HepG2 (cell line): Measurements from ENCODE around the gene E2F1. TPM values are rescaled to one million over a fixed set of nuclear protein-coding genes. Genes with fewer than 3 reads are reported as not detected.

Source experiments
- AGO1 ChIP-seq: fragments of 200-400 bp; formaldehyde crosslinking; IDR thresholded peaks from 2 replicates; pipeline ENCODE4 v1.6.1; 2017; ENCODE audit warnings: mild to moderate bottlenecking, low read depth, low read length, moderate library complexity; ENCODE audit not compliant: poor library complexity, severe bottlenecking
- FOSL1 ChIP-seq: sonication (generic); formaldehyde crosslinking; IDR thresholded peaks from 2 replicates; pipeline ENCODE4 v1.9.0; 2021; ENCODE audit warnings: missing genetic modification reagents, borderline replicate concordance
- FOXA3 ChIP-seq: IDR thresholded peaks from 2 replicates; pipeline ENCODE4 v1.6.1; 2016; ENCODE audit warnings: missing genetic modification reagents, missing compliant biosample characterization
- GPBP1L1 ChIP-seq: sonication (generic); formaldehyde crosslinking; IDR thresholded peaks from 2 replicates; pipeline ENCODE4 v1.5.0; 2020; ENCODE audit warnings: mild to moderate bottlenecking, missing genetic modification reagents
- HOMEZ ChIP-seq: IDR thresholded peaks from 2 replicates; pipeline ENCODE4 v1.6.1; 2016; ENCODE audit warnings: low read depth
- PCBP2 ChIP-seq: fragments of 200-400 bp; formaldehyde crosslinking; optimal IDR thresholded peaks from 2 replicates; pipeline ENCODE3; 2018; ENCODE audit warnings: low read length, low read depth; ENCODE audit not compliant: poor library complexity, severe bottlenecking
- PHF21A ChIP-seq: sonication (generic); formaldehyde crosslinking; IDR thresholded peaks from 2 replicates; pipeline ENCODE4 v1.5.0; 2020; ENCODE audit warnings: mild to moderate bottlenecking, missing genetic modification reagents
- SNRNP70 ChIP-seq: fragments of 200-400 bp; formaldehyde crosslinking; IDR thresholded peaks from 2 replicates; pipeline ENCODE4 v1.6.1; 2017; ENCODE audit warnings: mild to moderate bottlenecking, low read depth, low read length, moderate library complexity
- SP5 ChIP-seq: IDR thresholded peaks from 2 replicates; pipeline ENCODE4 v1.6.1; 2016; ENCODE audit warnings: low read depth, borderline replicate concordance
- YEATS4 ChIP-seq: sonication (generic); formaldehyde crosslinking; IDR thresholded peaks from 2 replicates; pipeline ENCODE4 v1.4.0; 2020; ENCODE audit warnings: missing genetic modification reagents, borderline replicate concordance
- ZFX ChIP-seq: sonication (generic); formaldehyde crosslinking; IDR thresholded peaks from 2 replicates; pipeline ENCODE4 v1.4.0; 2020; ENCODE audit warnings: mild to moderate bottlenecking, low read depth, missing genetic modification reagents, moderate library complexity
- ZNF251 ChIP-seq: sonication (generic); formaldehyde crosslinking; IDR thresholded peaks from 2 replicates; pipeline ENCODE4 v1.9.0; 2021; ENCODE audit warnings: mild to moderate bottlenecking, missing genetic modification reagents
- ZNF460 ChIP-seq: sonication (generic); formaldehyde crosslinking; IDR thresholded peaks from 2 replicates; pipeline ENCODE4 v1.5.1; 2020; ENCODE audit warnings: missing genetic modification reagents, mild to moderate bottlenecking, borderline replicate concordance
- ZNF484 ChIP-seq: sonication (generic); formaldehyde crosslinking; IDR thresholded peaks from 2 replicates; pipeline ENCODE4 v1.5.1; 2020; ENCODE audit warnings: mild to moderate bottlenecking, low read depth, missing genetic modification reagents, borderline replicate concordance
- ZNF557 ChIP-seq: sonication (generic); formaldehyde crosslinking; IDR thresholded peaks from 2 replicates; pipeline ENCODE4 v1.4.0; 2020; ENCODE audit warnings: missing genetic modification reagents
- ZNF652 ChIP-seq: IDR thresholded peaks from 2 replicates; pipeline ENCODE4 v1.6.1; 2016; ENCODE audit warnings: low read depth, borderline replicate concordance
- ZNF776 ChIP-seq: sonication (generic); formaldehyde crosslinking; IDR thresholded peaks from 2 replicates; pipeline ENCODE4 v1.4.0; 2020; ENCODE audit warnings: mild to moderate bottlenecking, missing genetic modification reagents
- ZSCAN29 ChIP-seq: sonication (generic); formaldehyde crosslinking; conservative IDR thresholded peaks from 2 replicates; pipeline ENCODE4 v1.4.0; 2020; ENCODE audit warnings: mild to moderate bottlenecking, missing genetic modification reagents
- polyA plus RNA-seq, 8 experiments: library from polyadenylated mRNA; depleted of rRNA in 3 of 8; stranded (reverse) in 7 of 8; unstranded in 1 of 8; fragments of >200 nt; fragmentation: Illumina TruSeq in 4 of 8; extraction: Trizol in 4 of 8; gene quantifications; 2 replicates each; pipeline versions ENCODE4 v1.2.1 to v1.2.3, GENCODE V29; 2011 to 2016; ENCODE audit warnings: low read depth in 4 of 8, missing spikeins in 1 of 8, mixed read lengths in 1 of 8; ENCODE audit not compliant: insufficient read depth in 1 of 8
- total RNA-seq, 5 experiments: library from RNA; depleted of rRNA; stranded (reverse); fragments of >200 nt; fragmentation: Illumina TruSeq; extraction: Trizol; gene quantifications; 2 replicates each; pipeline ENCODE4 v1.2.3, GENCODE V29; 2016; ENCODE audit warnings: low read depth in 1 of 5
- TF ChIP-seq, protein P1 (sequence below): sonication (generic); formaldehyde crosslinking; IDR thresholded peaks from 2 replicates; pipeline ENCODE4 v1.4.0; 2020; ENCODE audit warnings: missing genetic modification reagents
- TF ChIP-seq, protein P2 (sequence below): sonication (generic); formaldehyde crosslinking; IDR thresholded peaks from 2 replicates; pipeline ENCODE4 v1.4.0; 2020; ENCODE audit warnings: missing genetic modification reagents, mild to moderate bottlenecking, borderline replicate concordance
- TF ChIP-seq, protein P3 (sequence below): sonication (generic); formaldehyde crosslinking; IDR thresholded peaks from 2 replicates; pipeline ENCODE4 v1.8.1; 2023; ENCODE audit warnings: mild to moderate bottlenecking, moderate library complexity, missing genetic modification reagents
- TF ChIP-seq, protein P4 (sequence below): sonication (generic); formaldehyde crosslinking; conservative IDR thresholded peaks from 2 replicates; pipeline ENCODE4 v1.8.1; 2023; ENCODE audit warnings: missing genetic modification reagents

Gene E2F1
- total and polyA plus RNA-seq, 2 of the 13 experiments (the other 11 are each of a cell fraction or from before 2014, with no cell fraction given): 25.5 to 39.4 TPM

DNA sequence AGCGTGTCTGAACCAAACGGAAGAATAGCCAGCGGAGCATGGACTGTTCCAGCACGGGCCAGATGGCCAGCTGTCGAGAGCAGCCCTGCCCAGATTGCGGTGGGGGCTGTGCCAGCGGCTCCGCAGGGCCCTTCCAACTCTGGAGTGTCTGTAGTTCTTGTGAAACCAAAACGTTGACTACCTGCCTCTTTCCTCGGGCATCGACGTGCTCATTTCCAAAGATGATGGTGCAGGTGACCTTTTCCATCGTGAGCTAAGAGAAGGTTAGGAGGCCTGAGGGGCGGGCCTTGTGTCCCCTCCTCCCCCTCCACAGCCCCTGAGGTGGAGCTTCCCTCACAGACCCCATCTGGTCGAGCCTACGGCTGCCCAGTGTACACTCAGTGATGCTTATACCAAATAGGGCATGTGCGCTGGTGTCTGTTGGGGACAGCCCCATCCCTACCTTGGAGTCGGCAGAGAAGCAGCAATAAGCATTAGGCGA is 36.9 kb downstream of the E2F1 start (continued):
- no peak for TF ChIP-seq PHF21A (CRISPR knock-in tag)
- no peak for TF ChIP-seq YEATS4
- peak; percentile 49 for TF ChIP-seq AGO1
- no peak for TF ChIP-seq ZNF251 (CRISPR knock-in tag)
- no peak for TF ChIP-seq SP5 (CRISPR knock-in tag)
- no peak for TF ChIP-seq ZNF652 (CRISPR knock-in tag)
- no peak for TF ChIP-seq ZNF557 (CRISPR knock-in tag)
- no peak for TF ChIP-seq FOSL1
- TF ChIP-seq SNRNP70: no peak
- no peak for TF ChIP-seq ZNF484
- TF ChIP-seq PCBP2: no peak
- 0 out of 2 replicates have a peak, but pooled peaks have one; percentile 27 for TF ChIP-seq ZNF776 (CRISPR knock-in tag)
- no peak for TF ChIP-seq GPBP1L1 (CRISPR knock-in tag)
- TF ChIP-seq FOXA3 (CRISPR knock-in tag): no peak
- TF ChIP-seq, protein P1, sequence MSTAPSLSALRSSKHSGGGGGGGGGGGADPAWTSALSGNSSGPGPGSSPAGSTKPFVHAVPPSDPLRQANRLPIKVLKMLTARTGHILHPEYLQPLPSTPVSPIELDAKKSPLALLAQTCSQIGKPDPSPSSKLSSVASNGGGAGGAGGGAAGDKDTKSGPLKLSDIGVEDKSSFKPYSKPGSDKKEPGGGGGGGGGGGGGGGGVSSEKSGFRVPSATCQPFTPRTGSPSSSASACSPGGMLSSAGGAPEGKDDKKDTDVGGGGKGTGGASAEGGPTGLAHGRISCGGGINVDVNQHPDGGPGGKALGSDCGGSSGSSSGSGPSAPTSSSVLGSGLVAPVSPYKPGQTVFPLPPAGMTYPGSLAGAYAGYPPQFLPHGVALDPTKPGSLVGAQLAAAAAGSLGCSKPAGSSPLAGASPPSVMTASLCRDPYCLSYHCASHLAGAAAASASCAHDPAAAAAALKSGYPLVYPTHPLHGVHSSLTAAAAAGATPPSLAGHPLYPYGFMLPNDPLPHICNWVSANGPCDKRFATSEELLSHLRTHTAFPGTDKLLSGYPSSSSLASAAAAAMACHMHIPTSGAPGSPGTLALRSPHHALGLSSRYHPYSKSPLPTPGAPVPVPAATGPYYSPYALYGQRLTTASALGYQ: no peak
- no peak for TF ChIP-seq ZSCAN29
- TF ChIP-seq, protein P2, sequence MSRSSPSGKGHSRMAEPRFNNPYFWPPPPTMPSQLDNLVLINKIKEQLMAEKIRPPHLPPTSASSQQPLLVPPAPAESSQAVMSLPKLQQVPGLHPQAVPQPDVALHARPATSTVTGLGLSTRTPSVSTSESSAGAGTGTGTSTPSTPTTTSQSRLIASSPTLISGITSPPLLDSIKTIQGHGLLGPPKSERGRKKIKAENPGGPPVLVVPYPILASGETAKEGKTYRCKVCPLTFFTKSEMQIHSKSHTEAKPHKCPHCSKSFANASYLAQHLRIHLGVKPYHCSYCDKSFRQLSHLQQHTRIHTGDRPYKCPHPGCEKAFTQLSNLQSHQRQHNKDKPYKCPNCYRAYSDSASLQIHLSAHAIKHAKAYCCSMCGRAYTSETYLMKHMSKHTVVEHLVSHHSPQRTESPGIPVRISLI (CRISPR knock-in tag): 0 out of 2 replicates have a peak, but pooled peaks have one; percentile 20
- TF ChIP-seq, protein P3, sequence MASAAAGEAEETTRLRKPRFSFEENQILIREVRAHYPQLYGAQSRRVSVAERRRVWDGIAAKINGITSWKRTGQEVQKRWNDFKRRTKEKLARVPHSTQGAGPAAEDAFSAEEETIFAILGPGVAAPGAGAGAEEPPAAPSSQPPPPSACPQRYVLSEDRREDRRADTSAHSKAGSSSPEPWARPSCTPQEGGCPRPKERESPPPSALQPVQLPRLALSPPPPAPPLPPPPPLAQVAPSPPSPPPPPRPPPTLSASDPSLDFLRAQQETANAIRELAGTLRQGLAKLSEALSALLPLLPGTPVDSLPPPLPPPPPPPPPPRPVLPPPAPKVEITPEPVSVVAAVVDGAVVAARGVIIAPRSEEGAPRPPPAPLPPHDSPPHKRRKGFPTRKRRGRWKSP (CRISPR knock-in tag): no peak
- no peak for TF ChIP-seq ZFX (CRISPR knock-in tag)
- no peak for TF ChIP-seq ZNF460
- TF ChIP-seq, protein P4, sequence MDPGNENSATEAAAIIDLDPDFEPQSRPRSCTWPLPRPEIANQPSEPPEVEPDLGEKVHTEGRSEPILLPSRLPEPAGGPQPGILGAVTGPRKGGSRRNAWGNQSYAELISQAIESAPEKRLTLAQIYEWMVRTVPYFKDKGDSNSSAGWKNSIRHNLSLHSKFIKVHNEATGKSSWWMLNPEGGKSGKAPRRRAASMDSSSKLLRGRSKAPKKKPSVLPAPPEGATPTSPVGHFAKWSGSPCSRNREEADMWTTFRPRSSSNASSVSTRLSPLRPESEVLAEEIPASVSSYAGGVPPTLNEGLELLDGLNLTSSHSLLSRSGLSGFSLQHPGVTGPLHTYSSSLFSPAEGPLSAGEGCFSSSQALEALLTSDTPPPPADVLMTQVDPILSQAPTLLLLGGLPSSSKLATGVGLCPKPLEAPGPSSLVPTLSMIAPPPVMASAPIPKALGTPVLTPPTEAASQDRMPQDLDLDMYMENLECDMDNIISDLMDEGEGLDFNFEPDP (CRISPR knock-in tag): 0 out of 2 replicates have a peak, but pooled peaks have one; percentile 40
- no peak for TF ChIP-seq HOMEZ (CRISPR knock-in tag)
